Measurements from ENCODE around the gene MMS22L.

- no peak for TF ChIP-seq CTCF (IDR thresholded peaks at IDR 0.05; ENCODE audit: insufficient read depth, low read length, poor library complexity, severe bottlenecking)
- TF ChIP-seq EZH2phosphoT487 (conservative IDR thresholded peaks at IDR 0.05; ENCODE audit: low read length): no peak
Observed at GRCh38 chr6:97275804-97276203, 7.2 kb downstream of the MMS22L start.

Measured in SU-DHL-6 (cell line).